NOMO-1 (cell line): ENCODE measurements around the gene ATOX1.
"Not testable (repeated sequence)": the region's sequence is repeated elsewhere in the genome, so short reads cannot be mapped to it uniquely, and the experiment has no call there.

ENCODE experiments used
- DNase-seq, 2 experiments: peaks; one replicate each; lab custom pipeline; 2025; ENCODE audit not compliant: unreplicated experiment in 2 of 2; lab: John Stamatoyannopoulos, UW

Gene ATOX1, protein sequence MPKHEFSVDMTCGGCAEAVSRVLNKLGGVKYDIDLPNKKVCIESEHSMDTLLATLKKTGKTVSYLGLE

DNA sequence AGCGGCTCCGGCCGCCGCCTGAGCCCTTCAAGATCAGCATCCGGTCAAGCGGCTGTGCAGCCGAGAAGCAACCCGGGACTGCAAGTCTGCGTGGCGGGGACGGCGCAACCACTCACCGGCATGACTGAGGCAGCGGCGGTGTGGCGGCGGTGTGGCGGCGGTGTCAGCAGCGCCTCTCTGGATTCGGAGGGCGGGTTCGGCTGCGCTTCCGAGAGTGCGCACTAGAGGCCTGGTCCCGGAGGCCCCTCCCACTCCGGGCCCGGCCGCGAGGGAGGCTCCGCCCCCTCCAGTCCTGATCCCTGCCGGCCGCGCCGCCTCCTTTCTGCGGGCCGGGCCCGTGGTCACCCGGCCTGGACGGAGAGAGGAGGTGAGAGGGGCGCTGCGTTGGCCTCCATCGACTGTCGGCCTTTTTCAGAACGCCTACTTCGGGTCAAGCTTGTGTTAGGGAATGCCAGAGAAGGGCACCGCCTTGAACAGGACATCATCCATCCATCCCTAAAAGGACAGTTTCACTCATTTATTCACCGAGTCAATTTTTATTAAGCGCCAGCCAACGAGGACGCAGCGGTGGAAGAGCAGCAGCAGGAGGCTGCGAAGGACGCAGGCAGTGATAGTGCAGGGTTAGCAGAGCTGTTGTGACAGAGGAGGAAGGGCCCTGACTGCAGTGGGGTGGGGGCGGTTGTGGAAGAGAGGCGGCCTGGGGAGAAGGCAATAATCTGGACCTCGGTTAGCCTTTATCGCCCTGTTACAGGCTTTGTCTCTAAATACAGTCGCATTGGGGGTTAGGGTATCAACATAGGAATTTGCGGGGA is at the start of gene ATOX1:
ATOX1 (minus strand) TSS at position 202 of the 812 bp plus-strand sequence; CDS start at position 122, 80 bp downstream.
- peak; percentile 77 to 89 for DNase-seq

DNA sequence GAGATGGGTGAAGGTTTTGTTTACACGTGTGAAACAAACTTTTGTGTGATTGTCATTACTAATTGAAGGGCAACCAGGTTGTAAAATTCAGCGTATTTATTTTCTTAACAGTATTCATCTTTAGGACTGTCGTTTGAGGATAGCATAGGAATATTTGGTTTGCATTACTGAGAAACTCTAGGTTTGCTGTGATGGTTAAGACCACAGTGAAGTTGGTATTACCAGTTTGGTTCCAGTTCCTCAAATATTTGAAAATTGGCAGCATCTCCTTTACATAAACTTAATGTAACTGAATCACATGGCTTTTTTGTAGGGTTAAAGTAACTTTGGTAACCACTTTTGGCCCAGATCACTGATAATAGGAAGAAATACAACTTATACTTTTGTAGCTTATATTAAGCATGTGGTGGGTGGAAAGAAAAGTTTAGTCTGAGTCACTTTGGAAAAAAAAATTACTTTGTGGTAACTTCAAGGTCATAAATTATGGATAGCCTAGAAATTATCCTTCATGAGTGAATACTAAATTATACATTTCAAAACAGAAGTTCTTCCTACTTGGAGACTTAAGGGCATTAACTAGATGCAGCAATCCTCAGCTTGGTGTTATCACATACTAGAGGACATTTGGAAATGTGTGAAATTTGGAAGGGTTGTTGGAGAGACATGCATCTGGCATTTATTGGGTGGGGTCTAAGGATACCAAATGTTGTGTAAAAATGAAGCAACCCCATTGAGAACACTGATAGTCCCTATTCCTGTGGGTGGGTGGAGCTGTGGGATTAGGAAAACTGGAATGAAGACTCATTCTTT is 47.2 kb upstream of the ATOX1 start:
- DNase-seq, result peak in 1 of 2 experiments; percentile 25

DNA sequence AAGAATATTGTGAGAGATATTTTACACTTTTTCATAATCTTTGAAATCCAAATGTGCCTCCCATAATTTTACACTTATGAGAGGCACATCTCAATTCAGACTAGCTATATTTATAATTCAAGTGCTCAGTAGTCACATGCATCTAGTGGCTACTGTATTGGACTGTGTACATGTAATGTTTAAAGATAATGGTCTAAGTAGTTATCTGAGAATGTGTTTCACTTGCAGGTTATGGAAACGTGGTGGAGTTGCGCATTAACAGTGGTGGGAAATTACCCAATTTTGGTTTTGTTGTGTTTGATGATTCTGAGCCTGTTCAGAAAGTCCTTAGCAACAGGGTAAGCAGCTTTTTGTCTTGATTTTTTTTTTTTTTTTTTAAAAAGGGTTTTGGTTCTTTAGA is 42.1 kb upstream of the ATOX1 start:
- peak in 1 of 2 experiments; percentile 28 for DNase-seq

DNA sequence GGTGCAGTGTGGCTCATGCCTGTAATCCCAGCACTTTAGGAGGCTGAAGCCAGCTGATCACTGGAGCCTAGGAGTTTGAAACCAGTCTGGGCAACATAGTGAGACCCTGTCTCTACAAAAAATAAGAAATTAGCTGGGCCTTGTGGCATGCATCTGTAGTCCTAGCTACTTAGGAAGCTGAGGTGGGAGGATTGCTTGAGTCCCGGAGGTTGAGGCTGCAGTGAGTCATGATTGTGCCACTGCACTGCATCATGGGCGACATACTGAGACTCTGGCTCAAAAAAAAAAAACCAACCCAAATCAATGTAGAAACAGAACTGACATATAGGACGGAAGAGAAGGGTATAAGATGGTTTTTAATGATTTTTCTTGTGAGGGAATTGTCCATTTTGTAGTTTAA is 41.0 kb upstream of the ATOX1 start:
- no peak for DNase-seq

DNA sequence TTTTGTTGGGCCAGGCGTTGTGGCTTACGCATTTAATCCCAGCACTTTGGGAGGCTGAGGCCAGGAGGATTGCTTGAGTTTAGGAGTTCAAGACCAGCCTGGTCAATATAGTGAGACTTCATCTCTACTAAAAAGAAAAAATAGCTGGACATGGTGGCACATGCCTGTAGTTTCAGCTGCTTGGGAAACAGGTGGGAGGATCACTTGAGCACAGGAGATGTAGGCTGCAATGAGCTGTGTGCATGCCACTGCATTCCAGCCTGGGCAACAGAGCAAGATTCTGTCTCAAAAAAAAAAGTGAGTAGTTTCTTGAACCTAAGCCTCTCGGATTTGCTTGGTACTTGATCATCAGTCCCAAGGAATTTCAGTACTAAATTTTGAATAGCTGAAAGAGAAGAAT is 40.2 kb upstream of the ATOX1 start:
- no peak for DNase-seq

DNA sequence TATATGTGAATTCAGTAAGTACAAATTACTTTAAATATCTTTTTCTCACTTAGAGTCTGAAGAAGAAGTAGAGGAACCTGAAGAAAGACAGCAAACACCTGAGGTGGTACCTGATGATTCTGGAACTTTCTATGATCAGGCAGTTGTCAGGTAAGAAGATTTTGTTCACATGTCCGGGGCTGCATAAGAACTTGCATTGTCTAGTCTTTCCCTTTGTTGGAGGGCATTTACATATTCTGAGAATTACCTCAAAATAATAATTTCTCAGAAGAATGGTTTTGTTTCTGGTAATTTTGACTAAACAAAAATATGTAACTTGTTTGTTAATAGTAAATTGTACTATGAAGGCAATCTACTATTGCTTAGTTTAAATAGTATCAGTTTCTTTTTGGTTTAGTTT is 37.0 kb upstream of the ATOX1 start:
- DNase-seq, result no peak

DNA sequence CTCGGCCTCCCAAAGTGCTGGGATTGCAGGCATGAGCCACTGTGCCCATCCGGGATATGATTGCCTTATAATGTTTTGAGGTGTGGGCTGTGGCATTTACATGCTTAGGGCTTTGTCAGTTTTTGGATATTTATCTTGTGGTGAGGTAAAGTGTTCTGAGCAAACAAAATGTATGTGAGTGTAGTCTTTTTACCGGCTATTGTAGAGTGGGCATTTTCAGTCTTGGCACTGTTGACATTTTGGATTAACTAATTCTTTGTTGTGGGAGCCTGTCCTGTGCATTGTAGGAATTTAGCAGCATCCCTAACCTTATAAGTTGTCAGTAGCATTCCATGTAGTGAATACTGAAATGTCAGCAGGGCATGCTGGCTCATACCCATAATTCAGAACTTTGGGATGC is 34.9 kb upstream of the ATOX1 start:
- DNase-seq, result no peak

DNA sequence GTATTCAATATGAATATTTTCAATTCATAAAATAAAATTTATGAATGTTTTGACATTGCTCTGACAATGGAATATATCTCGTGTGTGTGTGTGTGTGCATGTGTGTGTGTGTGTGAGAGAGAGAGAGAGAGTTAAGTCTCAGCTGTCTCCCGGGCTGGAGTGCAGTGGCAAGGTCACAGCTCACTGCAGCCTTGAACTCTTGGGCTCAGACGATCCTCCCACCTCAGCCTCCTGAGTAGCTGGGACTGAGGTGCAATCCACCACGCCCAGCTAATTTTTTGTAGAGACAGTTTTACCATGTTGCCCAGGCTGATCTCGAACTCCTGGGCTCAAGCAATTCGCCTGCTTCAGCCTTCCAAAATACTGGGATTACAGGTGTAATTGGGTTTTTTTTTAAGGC is 29.4 kb upstream of the ATOX1 start:
- DNase-seq, result no peak

DNA sequence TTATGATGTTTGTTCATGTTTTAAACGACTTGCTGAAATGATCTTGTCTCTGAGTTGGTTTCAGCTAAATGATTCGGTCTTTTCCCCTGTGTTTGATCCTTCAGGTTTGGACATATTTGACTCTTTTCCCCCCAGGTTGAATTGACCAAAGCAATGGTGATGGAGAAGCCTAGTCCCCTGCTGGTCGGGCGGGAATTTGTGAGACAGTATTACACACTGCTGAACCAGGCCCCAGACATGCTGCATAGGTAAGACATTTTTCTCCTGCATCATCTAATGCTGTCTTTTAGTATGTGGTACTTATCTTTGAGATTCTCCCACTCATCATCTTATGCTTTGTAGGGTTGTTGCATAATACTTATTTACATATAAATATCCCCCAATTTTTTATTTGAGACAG is 28.0 kb upstream of the ATOX1 start:
- DNase-seq, result no peak

DNA sequence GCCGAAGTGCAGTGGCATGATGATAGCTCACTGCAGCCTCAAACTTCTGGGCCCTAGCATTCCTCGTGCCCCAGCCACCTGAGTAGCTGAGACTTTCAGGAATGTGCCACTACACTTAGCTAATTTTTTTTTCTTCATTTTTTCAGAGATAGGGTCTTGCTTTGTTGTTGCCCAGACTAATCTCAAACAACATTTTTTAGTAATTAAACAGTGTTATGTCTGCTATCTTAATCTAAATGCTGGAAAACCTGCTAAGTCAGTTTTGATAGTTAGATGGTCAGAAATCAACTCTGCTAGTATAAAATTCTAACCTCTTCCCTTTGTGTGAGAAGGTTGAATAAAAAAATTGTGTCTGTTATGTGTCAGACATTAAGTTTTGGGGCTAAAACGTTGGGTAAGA is 25.7 kb upstream of the ATOX1 start:
- DNase-seq, result no peak

DNA sequence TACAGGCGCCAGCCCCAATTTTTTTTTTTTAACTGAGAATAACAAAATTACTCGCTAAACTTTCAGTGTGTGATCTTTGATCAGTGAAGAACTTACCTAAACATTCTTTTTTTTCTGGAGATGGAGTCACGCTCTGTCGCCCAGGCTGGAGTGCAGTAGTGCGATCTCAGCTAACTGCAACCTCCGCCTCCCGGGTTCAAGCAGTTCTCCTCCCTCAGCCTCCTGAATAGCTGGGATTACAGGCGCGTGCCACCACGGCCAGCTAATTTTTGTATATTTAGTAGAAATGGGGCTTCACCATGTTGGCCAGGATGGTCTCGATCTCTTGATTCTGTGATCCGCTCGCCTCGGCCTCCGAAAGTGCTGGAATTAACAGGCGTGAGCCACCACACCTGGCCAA is 25.2 kb upstream of the ATOX1 start:
- DNase-seq, result not testable (repeated sequence)

DNA sequence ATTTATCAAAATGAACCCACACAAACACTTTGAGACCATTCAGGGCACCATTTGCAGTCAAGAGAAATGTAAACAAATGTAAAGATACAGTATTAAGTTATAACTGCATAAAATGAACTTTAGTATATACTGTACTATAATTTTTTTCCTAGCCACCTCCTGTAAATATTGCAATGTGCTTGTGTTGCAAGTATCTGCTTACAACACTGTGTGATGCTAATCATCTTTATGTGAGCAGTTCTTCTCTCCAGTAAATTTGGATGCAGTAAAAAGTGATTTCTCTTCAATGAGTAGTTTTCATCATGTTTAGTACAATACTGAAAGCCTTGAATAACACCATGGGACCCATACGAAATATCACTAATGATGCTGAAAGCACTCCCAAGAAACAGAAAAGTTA is 22.8 kb upstream of the ATOX1 start:
- DNase-seq, result no peak

DNA sequence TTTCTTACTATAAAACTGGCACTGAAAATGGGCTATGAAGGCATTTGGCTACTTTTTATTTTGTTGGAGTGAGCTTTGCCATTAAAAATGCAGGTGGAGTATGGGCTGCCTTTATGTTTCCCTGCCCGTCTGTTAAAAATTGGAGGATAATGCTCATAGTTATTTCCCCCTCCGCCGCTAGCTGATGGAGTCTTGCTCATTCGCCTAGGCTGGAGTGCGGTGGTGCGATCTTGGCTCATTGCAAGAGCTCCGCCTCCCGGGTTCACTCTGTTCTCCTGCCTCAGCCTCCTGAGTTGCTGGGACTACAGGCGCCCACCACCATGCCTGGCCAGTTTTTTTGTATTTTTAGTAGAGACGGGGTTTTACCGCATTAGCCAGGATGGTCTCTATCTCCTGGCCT is 21.9 kb upstream of the ATOX1 start:
- DNase-seq, result no peak

DNA sequence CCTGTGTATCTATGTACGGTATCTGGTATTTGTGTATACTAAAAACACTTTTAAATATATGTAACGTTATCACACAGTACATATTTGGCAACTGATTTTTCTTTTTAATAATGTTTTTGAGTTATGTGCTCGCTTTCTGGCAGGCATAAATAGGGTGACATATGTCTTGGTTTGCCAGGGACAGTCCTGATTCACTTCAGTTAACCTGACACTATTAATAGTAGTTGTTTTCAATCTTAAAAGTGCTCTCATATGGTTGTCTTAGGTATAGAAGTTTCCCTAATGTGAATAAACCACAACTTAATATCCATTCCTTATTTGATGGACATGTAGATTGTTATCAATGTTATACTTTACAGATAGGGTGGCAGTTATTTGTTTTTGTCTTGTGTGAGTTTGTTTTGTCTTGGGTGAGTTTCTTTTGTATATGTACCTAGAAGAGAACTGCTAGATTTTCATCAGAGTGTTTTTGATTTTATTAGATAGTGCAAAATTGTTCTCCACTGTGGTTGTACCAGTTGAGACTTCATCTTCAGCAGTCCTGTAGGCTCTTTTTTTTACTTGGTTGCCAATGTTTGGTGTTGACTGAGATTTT is 21.2 kb upstream of the ATOX1 start:
- no peak for DNase-seq

DNA sequence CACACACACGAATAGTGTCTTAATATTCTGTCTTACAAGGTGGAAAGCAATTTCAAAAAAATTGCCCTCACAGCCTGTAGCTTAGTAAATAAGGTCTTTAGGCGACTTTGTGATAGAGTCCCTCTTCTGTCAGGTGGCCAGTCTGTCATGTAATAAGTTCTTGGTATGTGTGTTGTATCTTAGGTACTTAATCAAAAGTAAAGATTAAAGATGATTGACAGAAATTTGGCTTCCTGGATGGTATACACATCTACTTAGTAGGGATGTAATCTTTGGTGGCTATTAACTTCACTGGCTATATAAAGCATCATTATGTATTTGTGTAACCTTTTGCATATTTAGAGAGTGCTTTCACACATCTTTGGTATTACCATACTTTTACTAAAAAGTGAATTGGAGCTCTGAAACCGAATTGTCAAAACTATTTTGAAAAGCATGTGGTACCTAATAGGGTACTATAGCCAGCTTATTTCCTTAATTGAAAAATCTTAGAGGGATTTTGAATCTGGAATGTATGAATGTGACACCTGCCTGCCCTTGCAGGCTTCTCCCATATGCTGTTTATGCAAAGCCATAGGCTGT is 16.7 kb upstream of the ATOX1 start:
- no peak for DNase-seq

DNA sequence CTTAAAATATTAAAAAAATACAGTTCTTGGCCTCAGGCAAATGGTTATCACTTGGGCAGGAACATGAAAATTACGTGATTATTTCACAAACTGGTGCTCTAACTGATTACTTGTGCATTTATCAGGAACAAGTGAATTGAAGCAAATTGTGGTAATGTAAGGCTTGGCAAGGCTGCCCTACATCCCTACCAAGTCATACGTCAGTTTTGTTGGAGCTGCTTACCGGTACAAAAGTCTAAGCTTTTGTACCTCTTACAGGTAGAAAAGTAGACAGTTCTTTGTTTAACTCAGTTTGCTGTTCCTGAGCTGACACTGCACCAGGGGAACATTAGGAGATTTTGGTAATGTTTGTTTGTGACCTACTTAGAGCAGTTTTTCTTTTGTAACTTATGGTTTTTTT is 15.5 kb upstream of the ATOX1 start:
- no peak for DNase-seq

DNA sequence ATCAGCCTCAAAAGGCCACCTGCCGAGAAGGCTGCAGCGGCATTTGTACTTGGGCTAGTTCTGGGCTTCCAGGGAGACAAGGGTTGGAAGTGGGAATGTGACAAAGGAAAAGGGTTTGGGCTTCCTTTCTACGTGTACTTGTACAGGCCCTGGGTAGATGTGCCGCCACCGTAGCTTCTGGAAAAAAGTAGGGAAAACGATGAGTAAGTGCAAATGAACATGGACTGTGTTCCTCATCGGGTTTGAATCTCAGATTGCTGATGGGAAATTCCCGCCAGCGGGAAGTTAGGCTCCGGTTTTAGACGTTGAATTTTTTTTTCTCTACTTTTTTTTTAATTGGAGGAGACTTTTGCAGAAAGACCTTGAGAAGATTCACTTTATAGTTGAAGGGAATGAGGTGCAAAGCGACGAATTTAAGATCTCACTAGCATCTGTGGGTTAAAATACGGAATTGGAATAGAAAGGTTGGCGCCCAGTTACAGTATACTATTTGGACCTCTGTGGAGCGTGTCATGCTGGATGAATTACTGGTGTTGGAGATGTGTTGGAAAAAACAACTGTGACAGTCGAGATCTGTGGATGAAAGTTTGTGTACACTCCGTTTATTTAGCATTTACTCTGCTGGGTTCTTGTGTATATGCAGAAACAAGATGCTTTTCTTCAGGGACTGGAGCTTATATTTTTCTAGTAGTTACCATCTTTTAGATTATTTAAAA is 14.6 kb upstream of the ATOX1 start:
- no peak for DNase-seq

DNA sequence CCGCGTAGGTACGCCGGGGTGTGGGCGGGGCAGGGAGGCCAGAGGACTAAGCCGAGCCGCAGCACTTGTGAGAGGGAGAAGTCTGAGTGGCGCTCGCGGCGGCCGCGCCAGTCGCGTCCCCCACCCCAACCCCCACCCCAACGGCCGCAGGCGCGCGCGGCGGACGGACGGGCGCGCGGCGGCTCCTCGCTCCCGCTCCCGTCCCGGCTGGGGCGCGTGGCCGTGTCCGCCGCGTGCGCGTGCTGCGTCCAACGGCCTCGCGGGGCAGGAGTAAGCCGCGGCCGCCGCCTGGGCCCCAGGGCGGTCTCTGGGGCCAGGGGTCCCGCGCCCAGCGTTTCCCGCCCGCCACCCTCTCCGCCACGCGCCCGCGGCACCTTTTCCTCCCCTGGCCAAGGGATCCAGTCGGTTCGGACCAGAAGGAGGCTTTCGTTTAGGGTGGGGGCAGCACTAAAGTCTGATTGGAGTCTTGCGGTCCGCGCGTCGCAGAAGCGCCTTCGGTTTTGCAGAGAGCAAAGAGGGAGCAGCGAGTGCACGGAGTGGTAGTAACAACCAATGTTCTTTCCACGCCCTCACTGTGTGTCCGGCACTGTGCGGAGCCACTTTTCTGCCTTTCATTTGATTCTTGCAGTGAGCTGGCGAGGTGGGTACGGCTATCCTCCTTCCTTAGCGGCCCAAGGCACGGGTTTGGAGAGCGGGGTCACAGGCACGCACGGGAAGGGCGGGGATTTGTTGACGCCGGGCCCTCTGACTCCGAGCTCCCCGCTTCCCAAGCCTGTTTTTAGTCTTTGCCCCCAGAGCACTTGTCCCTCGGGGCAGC is 13.8 kb upstream of the ATOX1 start:
- DNase-seq, result peak; percentile 45 to 62

DNA sequence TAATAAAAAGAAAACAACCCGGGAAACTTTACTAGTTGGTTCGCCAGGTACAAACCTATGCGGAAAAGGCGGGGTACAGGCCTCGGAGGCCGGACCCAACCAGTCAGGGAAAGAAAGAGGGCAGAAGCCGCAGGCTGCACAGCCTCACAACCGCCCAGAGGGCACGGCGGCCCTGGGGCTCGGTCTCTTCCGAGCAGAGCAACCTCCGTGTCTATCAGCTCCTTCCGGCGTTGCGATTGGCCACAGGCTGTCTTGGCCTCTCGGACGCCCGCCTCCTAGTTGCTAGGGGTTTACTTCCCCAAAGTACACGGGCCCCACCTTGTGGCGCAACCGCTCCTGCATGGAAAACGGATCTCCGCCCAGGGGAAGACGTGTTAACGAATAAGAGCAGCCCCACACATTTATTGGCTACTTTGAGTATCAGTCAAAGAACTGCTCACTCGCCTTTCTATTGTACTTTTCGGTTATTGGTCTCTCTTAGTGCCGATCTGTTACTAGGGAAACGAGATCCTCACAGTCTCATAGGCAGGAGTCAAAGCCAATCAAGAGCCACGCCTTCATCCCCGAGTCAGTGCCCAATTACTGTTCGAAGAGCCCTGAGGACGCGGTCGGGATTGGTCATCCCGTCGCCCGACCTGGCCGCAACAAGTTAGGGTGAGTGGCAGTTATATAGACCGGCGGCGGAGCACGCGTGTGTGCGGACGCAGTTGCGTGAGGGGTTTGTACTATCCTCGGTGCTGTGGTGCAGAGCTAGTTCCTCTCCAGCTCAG is 13.0 kb upstream of the ATOX1 start, which contains the start of gene G3BP1:
G3BP1 (plus strand) TSS at position 696 of the 770 bp plus-strand sequence. CDS start 14,667 bp downstream, outside the sequence.
- peak; percentile 100 for DNase-seq
